GM12878 (cell line): ENCODE measurements around the gene TMEM229B. TPM values are rescaled to one million over a fixed set of nuclear protein-coding genes. Genes with fewer than 3 reads are reported as not detected.

ENCODE experiments used
- ATAC-seq: fragments of 200-7000 bp; cut with Tn5 transposase; 3 replicates; pipeline ENCODE4 v1.9.1; 2020; ENCODE audit warnings: mild to moderate bottlenecking, moderate library complexity
- BruUV-seq: library from RNA; stranded (reverse); fragments of 400-500 nt; replicated peaks from 2 replicates; lab custom pipeline; 2021; lab: Mats Ljungman, UMichigan
- CTCF ChIA-PET: fragments of 300-600 bp; sonication (Branson Sonifier 250); formaldehyde crosslinking; extraction: SDS; loops from one replicate; lab custom pipeline; 2021; ENCODE audit warnings: inconsistent platforms; lab: Yijun Ruan, JAX
- POLR2A ChIA-PET: fragments of 350-600 bp; formaldehyde crosslinking; extraction: SDS; loops from one replicate; lab custom pipeline; 2021; ENCODE audit warnings: inconsistent platforms; lab: Charles Lee
- RAD21 ChIA-PET: fragments of 300-600 bp; sonication (Branson Sonifier 250); formaldehyde crosslinking; loops from one replicate; lab custom pipeline; 2023; ENCODE audit warnings: antibody characterized with exemption; ENCODE audit not compliant: unreplicated experiment; lab: Charles Lee
- SMC1A ChIA-PET: fragments of 300-600 bp; sonication (Branson Sonifier 250); formaldehyde crosslinking; loops from one replicate; lab custom pipeline; 2023; ENCODE audit not compliant: unreplicated experiment, uncharacterized antibody; lab: Charles Lee
- DNase-seq: peaks from one replicate; pipeline ENCODE4 v3.0.0-alpha.2; 2011; ENCODE audit warnings: low read depth, low spot score
- FAIRE-seq: peaks from 3 replicates; lab custom pipeline; 2011; peaks lifted over from hg19 to GRCh38; lab: Jason Lieb, UNC
- H2AFZ ChIP-seq: 2 replicates; pipeline ENCODE4 v1.6.0; 2011; ENCODE audit warnings: low read depth, low read length, control low read depth; ENCODE audit not compliant: control insufficient read depth
- H3K27ac ChIP-seq: 2 replicates; pipeline ENCODE4 v1.5.1; 2011; ENCODE audit warnings: control low read depth; ENCODE audit not compliant: control insufficient read depth, insufficient read depth
- H3K27me3 ChIP-seq, 2 experiments: replicated peaks in 1 of 2; 2 replicates each; pipeline versions ENCODE4 v1.6.0 to v1.6.1; 2011; ENCODE audit warnings: low read length in 1 of 2; ENCODE audit not compliant: control insufficient read depth in 2 of 2, insufficient read depth in 2 of 2
- H3K36me3 ChIP-seq, 2 experiments: 2 replicates each; pipeline ENCODE4 v1.5.1; 2011; ENCODE audit warnings: low read length in 1 of 2; ENCODE audit not compliant: control insufficient read depth in 2 of 2, insufficient read depth in 2 of 2
- H3K4me1 ChIP-seq: 2 replicates; pipeline ENCODE4 v1.6.1; 2011; ENCODE audit warnings: mild to moderate bottlenecking, low read length, moderate library complexity, mixed read lengths; ENCODE audit not compliant: control insufficient read depth, insufficient read depth
- H3K4me2 ChIP-seq: 2 replicates; pipeline ENCODE4 v1.6.0; 2011; ENCODE audit warnings: control low read depth; ENCODE audit not compliant: control insufficient read depth, insufficient read depth
- H3K4me3 ChIP-seq: fragments of 200-600 bp; sonication (generic); 2 replicates; pipeline ENCODE4 v1.5.1; 2016
- H3K79me2 ChIP-seq: 2 replicates; pipeline ENCODE4 v1.6.0; 2011; ENCODE audit warnings: low read length; ENCODE audit not compliant: control insufficient read depth, insufficient read depth
- H3K9ac ChIP-seq: 2 replicates; pipeline ENCODE4 v1.8.0; 2011; ENCODE audit warnings: low read length, control low read depth, mixed read lengths; ENCODE audit not compliant: control insufficient read depth, insufficient read depth
- H3K9me3 ChIP-seq: replicated peaks from 3 replicates; pipeline ENCODE4 v1.5.1; 2011; ENCODE audit warnings: mild to moderate bottlenecking, low read length; ENCODE audit not compliant: control insufficient read depth, insufficient read depth
- H4K20me1 ChIP-seq: 2 replicates; pipeline ENCODE4 v1.6.0; 2011; ENCODE audit not compliant: control insufficient read depth, insufficient read depth
- HSF1 ChIP-seq: fragments of 150-350 bp; IDR thresholded peaks from 2 replicates; pipeline ENCODE4 v1.6.1; 2014; ENCODE audit warnings: mild to moderate bottlenecking, low read depth, low read length
- IRF4 ChIP-seq: IDR thresholded peaks from 2 replicates; pipeline ENCODE4 v1.6.1; 2011; ENCODE audit warnings: low read depth, low read length
- IRF5 ChIP-seq: fragments of 450-650 bp; IDR thresholded peaks from 2 replicates; pipeline ENCODE4 v1.6.1; 2017; ENCODE audit warnings: borderline replicate concordance
- WGBS: methylation state at CpG from one replicate; pipeline ENCODE4 v1.1.6; 2016; ENCODE audit warnings: low lambda C conversion rate; ENCODE audit not compliant: insufficient replicate concordance, insufficient coverage; ENCODE audit errors: missing lambda C conversion rate; 5-methylcytosine and 5-hydroxymethylcytosine counted together
- in situ Hi-C: fragments of 300-500 bp; cut with MboI; formaldehyde crosslinking; loops from 9 replicates; pipeline ENCODE4 v1.14.3; 2018; ENCODE audit warnings: mixed read lengths
- intact Hi-C: fragments of 100-400 bp; cut with micrococcal nuclease; formaldehyde crosslinking; loops from one replicate; pipeline ENCODE4 v1.14.2; 2022; ENCODE audit not compliant: unreplicated experiment
- polyA plus RNA-seq, 11 experiments: library from polyadenylated mRNA; depleted of rRNA in 4 of 11; unstranded in 6 of 11; stranded (reverse) in 5 of 11; fragments of >200 nt; fragmentation: Nextera tagmentation in 4 of 11; fragmentation: Illumina TruSeq in 1 of 11; extraction: Ambion mirVana in 4 of 11; extraction: Trizol in 1 of 11; gene quantifications; 1 replicate in 1 of 11; 2 replicates in 10 of 11; pipeline versions ENCODE4 v1.2.1 to v1.2.3, GENCODE V29; 2011 to 2016; ENCODE audit warnings: inconsistent platforms in 2 of 11, missing spikeins in 2 of 11, low read depth in 1 of 11
- total RNA-seq, 4 experiments: library from RNA; depleted of rRNA in 3 of 4; stranded (reverse); fragments of >200 nt in 3 of 4; fragmentation: Illumina TruSeq in 1 of 4; extraction: Trizol in 1 of 4; gene quantifications; 2 replicates each; pipeline versions ENCODE4 v1.2.1 to v1.2.3, GENCODE V29; 2013 to 2021

Gene TMEM229B
- total and polyA plus RNA-seq, 10 of the 15 experiments (the other 5 are each of a cell fraction or from before 2014, with no cell fraction given) = 0.24 to 5.3 (median 1.7) TPM

GRCh38 chr14:67519406-67519805 lies 30.9 kb upstream of the TMEM229B start:
- H3K27me3 ChIP-seq = peaks cover 0 to 6% of the 10 kb centered on the region in 2 experiments; a peak in 1 of 4 replicates
- H3K4me1 ChIP-seq = peaks cover 3% of the 10 kb centered on the region; the same call in 1 of the 2 replicates
- SMC1A ChIA-PET = interaction anchor here (1.0 to 1.3 kb wide), 2 partner anchors 9 to 11 kb away, joined by 3 to 4 read pairs; no protein-coding TSS in a partner anchor
- WGBS = 29% methylated on average over 5 of the region's 5 CpGs
- POLR2A ChIA-PET = no interaction called here
- no peak overlapping the region for H3K4me3 ChIP-seq
- H3K36me3 ChIP-seq = no peaks in the 10 kb centered on the region
- intact Hi-C loops = no loop called here
- CTCF ChIA-PET = interaction anchor here (2.5 kb wide), 1 partner anchor 7 kb away, joined by 11 read pairs; no protein-coding TSS in a partner anchor
- no peaks in the 10 kb centered on the region for H3K79me2 ChIP-seq
- BruUV-seq = no TSS peak
- H4K20me1 ChIP-seq = no peaks in the 10 kb centered on the region
- no peak overlapping the region for H2AFZ ChIP-seq
- H3K4me2 ChIP-seq = no peak overlapping the region
- ATAC-seq = no peak
- FAIRE-seq = no peak
- in situ Hi-C loops = no loop called here
- RAD21 ChIA-PET = interaction anchor here (1.2 kb wide), 1 partner anchor 9 kb away, joined by 3 read pairs; no protein-coding TSS in a partner anchor
- no peak overlapping the region for H3K27ac ChIP-seq
- H3K9me3 ChIP-seq = no peaks in the 10 kb centered on the region
- no peak overlapping the region for H3K9ac ChIP-seq
- TF ChIP-seq IRF4 = no peak
- TF ChIP-seq IRF5 = no peak
- no peak for TF ChIP-seq HSF1
- DNase-seq = no peak
